Thoracic aorta (tissue), 2 donors: Measurements from ENCODE around the gene LRP5. TPM values are rescaled to one million over a fixed set of nuclear protein-coding genes. Genes with fewer than 3 reads are reported as not detected.
"Not testable (repeated sequence)": the region's sequence is repeated elsewhere in the genome, so short reads cannot be mapped to it uniquely, and the experiment has no call there.

ENCODE experiments used
- ATAC-seq: fragments of 150-250 bp; one replicate; pipeline ENCODE4 v1.8.0; 2017; ENCODE audit warnings: low read depth; ENCODE audit not compliant: insufficient number of reproducible peaks, low FRiP score
- DNase-seq: peaks from one replicate; pipeline ENCODE4 v3.0.0-alpha.2; 2020; ENCODE audit warnings: low spot score
- H3K27ac ChIP-seq, 2 donors: fragments of 200-600 bp; sonication (generic); 1 replicate in 1 of 2; 2 replicates in 1 of 2; pipeline ENCODE4 v1.5.1; 2016; ENCODE audit warnings: mild to moderate bottlenecking in 2 of 2, moderate library complexity in 2 of 2
- H3K27me3 ChIP-seq: fragments of 200-600 bp; sonication (generic); replicated peaks from 2 replicates; pipeline ENCODE4 v1.6.0; 2016; ENCODE audit warnings: mild to moderate bottlenecking; ENCODE audit not compliant: insufficient read depth
- H3K36me3 ChIP-seq: fragments of 200-600 bp; sonication (generic); one replicate; pipeline ENCODE4 v1.5.1; 2016
- H3K4me1 ChIP-seq, 2 donors: fragments of 200-600 bp; sonication (generic); 1 replicate in 1 of 2; 2 replicates in 1 of 2; pipeline versions ENCODE4 v1.5.1 to v1.6.0; 2016; ENCODE audit warnings: low read depth in 2 of 2, mild to moderate bottlenecking in 1 of 2; ENCODE audit not compliant: control insufficient read depth in 1 of 2
- H3K4me3 ChIP-seq: fragments of 200-600 bp; sonication (generic); 2 replicates; pipeline ENCODE4 v1.5.1; 2016; ENCODE audit warnings: mild to moderate bottlenecking
- H3K9me3 ChIP-seq: fragments of 200-600 bp; sonication (generic); 2 replicates; pipeline ENCODE4 v1.5.1; 2016
- total RNA-seq, 2 donors: library from RNA; depleted of rRNA; stranded (reverse); fragments of >200 nt; gene quantifications; one replicate each; pipeline versions ENCODE4 v1.1.0 to v1.2.3, GENCODE V29; 2016
- TF ChIP-seq, protein P1 (sequence below): fragments of 200-600 bp; sonication (generic); IDR thresholded peaks from one replicate; pipeline ENCODE4 v1.5.1; 2019; ENCODE audit warnings: antibody characterized with exemption

The LRP5 gene
- total RNA-seq, 2 donors from 2014 or later, result 67.2 to 99.1 TPM

DNA sequence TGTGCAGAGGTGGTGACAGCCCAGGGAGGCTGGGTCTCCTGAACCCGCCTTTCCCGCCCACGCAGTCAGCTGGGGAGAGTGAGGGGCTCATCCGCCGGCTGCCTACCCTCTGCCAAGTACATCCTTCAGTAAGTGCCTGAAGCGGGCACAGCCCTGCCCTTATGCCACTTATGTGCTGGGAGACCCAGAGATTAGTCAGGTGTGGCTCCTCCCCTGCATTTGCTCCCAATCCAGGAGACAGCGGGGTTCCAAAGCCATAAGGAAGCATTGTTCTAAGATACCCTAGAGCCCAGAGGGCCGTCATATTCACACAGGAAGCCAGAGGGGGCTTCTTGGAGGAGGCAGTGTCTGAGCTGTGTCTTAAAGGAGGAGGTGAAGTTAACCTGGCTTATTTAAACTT lies 142.4 kb downstream of the LRP5 start:
- Histone ChIP-seq H3K27ac (no peak overlapping the region), H3K4me3 (no peak overlapping the region), H3K27me3 (no peaks in the 10 kb centered on the region), H3K4me1 (peaks cover 0 to 5% of the 10 kb centered on the region in 2 donors), H3K36me3 (no peaks in the 10 kb centered on the region), H3K9me3 (no peaks in the 10 kb centered on the region)
- DNase-seq (no peak), ATAC-seq (no peak)
- TF ChIP-seq, protein P1, sequence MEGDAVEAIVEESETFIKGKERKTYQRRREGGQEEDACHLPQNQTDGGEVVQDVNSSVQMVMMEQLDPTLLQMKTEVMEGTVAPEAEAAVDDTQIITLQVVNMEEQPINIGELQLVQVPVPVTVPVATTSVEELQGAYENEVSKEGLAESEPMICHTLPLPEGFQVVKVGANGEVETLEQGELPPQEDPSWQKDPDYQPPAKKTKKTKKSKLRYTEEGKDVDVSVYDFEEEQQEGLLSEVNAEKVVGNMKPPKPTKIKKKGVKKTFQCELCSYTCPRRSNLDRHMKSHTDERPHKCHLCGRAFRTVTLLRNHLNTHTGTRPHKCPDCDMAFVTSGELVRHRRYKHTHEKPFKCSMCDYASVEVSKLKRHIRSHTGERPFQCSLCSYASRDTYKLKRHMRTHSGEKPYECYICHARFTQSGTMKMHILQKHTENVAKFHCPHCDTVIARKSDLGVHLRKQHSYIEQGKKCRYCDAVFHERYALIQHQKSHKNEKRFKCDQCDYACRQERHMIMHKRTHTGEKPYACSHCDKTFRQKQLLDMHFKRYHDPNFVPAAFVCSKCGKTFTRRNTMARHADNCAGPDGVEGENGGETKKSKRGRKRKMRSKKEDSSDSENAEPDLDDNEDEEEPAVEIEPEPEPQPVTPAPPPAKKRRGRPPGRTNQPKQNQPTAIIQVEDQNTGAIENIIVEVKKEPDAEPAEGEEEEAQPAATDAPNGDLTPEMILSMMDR, result no peak

DNA sequence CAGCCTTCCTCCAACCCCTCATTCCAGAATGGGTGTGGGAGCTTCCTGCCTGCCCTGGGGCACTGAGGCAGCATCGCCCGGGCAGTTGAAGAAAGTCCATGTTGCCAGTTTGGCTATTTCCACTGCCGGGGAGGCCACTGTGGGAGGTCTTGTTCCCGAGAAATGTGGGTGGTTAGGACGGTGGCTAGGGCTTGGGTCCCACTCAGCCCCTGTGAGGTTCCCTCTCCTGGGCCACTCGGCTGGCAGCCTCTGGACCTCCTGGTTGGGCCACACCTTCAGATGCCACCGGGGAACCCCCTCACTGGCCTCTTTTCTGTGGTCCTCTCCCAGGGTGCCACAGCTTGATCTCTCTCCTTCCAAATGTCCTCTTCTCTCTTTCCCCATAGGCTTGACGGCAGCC lies 143.1 kb downstream of the LRP5 start:
- no peak for DNase-seq
- peaks cover 0 to 6% of the 10 kb centered on the region in 2 donors for H3K4me1 ChIP-seq
- ATAC-seq, result no peak

DNA sequence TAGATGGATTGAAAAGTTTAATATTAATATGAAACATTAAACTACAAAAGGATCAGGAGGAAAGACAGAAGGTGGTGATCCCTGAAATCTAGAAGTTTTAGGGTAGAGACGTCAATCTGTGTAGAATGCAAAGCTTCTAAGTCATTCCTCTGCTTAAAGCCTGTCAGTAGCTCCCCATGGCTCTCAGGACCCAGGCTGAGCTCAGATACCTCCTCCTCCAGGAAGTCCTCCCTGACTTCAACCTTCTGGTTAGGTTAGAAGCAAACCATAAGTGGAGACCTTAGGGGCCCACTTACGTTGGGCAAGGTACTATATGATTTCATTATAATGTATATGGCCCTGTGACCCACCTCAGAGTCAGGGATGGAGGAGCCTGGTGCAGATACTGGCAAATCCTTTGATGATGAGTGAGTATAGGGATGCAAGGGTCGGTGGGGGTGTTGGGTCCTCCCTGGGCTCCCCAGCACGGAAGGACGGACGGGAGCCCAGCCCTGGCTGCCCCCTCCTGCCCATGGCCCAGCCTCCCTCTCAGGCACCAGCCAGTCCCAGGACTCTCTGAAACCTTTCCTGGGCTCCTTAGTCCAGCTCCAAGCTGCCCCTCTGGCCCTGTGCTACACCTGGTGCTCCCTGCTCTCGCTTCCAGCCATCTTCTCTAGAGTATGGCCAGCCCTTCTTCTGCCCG lies 145.0 kb downstream of the LRP5 start:
- Histone ChIP-seq H3K36me3 (no peaks in the 10 kb centered on the region), H3K9me3 (no peaks in the 10 kb centered on the region), H3K27me3 (no peaks in the 10 kb centered on the region), H3K4me3 (no peak overlapping the region), H3K4me1 (peaks cover 9 to 16% of the 10 kb centered on the region in 2 donors), H3K27ac (no peak overlapping the region)
- TF ChIP-seq, protein P1, result no peak
- DNase-seq (no peak), ATAC-seq (no peak)

More for the DNA sequence above, 143.1 kb downstream of the LRP5 start:
- TF ChIP-seq, protein P1, result no peak
- H3K9me3 ChIP-seq, result no peaks in the 10 kb centered on the region
- H3K4me3 ChIP-seq, result no peak overlapping the region
- no peaks in the 10 kb centered on the region for H3K36me3 ChIP-seq
- no peaks in the 10 kb centered on the region for H3K27me3 ChIP-seq
- no peak overlapping the region for H3K27ac ChIP-seq

DNA sequence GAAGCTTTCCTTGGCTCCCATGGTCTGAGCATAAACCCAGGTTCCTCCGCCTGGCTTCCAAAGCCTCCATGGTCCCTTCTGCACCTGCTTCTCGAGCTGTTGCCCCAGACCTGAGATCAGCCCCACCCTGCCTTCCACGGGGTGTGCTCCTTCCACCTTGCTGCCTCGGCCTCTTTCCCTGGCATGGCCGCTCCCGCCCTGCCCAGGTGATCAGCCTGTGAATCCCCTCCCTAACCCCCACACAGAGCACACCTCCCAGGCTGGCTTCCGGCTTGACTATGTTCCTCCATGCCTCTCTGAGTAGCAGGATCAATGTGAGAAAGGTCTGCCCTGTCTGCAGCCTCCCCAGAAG lies 145.5 kb downstream of the LRP5 start:
- no peak for ATAC-seq
- Histone ChIP-seq H3K27me3 (no peaks in the 10 kb centered on the region), H3K36me3 (no peaks in the 10 kb centered on the region), H3K4me1 (peaks cover 14 to 21% of the 10 kb centered on the region in 2 donors), H3K27ac (no peak overlapping the region), H3K9me3 (no peaks in the 10 kb centered on the region), H3K4me3 (no peak overlapping the region)
- TF ChIP-seq, protein P1, result no peak
- no peak for DNase-seq

DNA sequence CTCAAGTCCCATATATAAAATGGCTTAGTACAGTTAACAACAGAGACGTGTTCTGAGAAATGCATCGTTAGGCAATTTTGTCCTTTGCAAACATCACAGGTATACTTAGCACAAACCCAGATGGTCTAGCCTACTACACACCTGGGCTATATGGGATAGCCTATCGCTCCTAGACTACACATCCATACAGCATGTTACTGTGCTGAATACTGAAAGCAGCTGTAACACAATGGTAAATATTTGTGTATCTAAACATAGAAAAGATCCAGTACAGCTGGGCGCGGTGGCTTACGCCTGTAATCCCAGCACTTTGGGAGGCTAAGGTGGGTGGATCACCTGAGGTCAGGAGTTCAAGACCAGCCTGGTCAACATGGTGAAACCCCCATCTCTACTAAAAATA lies 145.9 kb downstream of the LRP5 start:
- DNase-seq, H3K27ac ChIP-seq, H3K9me3 ChIP-seq, ATAC-seq, H3K27me3 ChIP-seq, H3K4me3 ChIP-seq, H3K36me3 ChIP-seq: not testable (repeated sequence)
- H3K4me1 ChIP-seq, result peaks cover 19 to 25% of the 10 kb centered on the region in 2 donors
